Cerebellar nuclear complex (tissue), 1 donor: Measurements from ENCODE around the gene SIRT7.

Experiments
- DNase-seq, 2 experiments: peaks; one replicate each; lab custom pipeline; 2025; lab: John Stamatoyannopoulos, UW

The SIRT7 gene

DNA sequence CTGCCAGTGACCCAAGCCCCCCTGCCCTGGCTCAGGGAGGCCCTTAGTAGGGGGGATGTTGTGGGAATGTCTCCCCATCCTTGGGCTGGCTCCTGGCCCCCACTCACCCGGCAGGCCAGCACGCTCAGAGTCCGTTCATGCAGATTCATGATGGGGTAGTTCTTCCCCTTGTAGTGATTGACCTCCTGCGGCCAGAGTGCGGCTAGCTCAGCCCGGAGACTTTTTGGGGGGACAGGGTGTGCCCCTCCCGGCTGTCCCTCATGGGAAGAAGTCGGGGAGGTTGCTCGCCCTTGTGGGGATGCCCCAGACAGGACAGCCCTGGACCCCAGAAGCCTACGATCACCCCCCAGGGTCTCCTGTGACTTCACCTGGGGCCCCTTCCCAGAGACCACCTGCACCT is 12.0 kb downstream of the SIRT7 start:
- no peak for DNase-seq

DNA sequence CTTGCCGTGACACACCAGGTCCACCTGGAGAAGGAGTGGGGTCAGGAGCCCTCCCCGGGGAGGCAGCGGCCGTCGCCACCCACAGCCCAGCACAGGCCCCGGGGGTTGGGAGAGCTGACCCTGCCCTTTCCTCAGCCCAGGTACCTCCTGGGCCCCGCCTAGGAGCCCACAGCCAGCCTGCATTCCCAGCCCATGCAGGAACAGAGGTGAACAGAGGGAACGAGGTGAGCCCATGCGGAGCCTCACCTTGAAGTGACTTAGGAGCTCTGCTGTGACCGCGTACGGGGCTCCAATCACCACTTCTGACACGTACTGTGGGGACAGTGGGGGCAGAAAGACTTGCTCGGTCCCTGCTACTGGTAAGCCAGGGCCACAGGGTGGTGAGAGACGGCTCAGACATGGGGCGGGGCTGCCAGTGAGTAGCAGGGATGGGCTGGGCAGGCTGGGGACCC is 12.5 kb downstream of the SIRT7 start:
- DNase-seq, result no peak

DNA sequence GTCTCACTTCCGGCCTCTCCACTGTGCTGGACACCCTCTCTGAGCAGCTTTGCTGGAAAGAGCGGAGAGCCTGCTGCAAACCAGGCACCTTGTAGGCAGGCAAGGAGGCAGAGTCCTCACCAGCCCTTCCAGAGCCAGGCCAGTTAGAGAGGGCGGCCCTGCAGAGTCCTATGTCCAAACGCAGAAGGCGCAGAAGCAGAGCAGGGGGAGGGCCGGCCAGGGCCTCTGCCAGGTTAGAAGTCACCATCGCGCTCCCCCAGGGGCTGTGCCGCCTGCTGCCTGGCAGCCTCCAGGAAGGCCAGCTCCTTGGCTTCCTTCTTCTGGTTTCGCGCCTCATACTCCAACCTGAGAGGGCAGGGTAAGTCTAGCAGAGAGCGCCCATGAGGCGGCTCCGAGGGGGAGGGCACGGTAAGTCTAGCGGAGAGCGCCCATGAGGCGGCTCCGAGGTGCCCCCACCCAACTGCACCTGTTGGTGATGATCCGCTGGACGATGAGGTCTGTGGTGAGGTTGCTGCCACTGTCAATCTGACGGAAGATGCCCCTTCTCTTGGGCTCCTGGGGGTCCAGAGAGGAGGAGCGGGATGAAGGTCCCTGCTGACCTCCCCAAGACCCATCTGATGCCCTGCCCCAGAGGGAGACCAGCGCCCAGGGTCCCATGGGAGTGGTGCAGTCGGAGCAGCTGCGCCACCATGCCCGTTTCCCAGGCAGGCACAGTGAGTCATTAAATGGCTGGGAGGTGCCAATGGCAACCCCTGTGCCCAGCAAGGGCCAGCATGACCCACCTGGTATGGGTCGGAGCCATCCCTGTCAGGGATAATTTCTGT is 13.2 kb downstream of the SIRT7 start:
- no peak for DNase-seq

DNA sequence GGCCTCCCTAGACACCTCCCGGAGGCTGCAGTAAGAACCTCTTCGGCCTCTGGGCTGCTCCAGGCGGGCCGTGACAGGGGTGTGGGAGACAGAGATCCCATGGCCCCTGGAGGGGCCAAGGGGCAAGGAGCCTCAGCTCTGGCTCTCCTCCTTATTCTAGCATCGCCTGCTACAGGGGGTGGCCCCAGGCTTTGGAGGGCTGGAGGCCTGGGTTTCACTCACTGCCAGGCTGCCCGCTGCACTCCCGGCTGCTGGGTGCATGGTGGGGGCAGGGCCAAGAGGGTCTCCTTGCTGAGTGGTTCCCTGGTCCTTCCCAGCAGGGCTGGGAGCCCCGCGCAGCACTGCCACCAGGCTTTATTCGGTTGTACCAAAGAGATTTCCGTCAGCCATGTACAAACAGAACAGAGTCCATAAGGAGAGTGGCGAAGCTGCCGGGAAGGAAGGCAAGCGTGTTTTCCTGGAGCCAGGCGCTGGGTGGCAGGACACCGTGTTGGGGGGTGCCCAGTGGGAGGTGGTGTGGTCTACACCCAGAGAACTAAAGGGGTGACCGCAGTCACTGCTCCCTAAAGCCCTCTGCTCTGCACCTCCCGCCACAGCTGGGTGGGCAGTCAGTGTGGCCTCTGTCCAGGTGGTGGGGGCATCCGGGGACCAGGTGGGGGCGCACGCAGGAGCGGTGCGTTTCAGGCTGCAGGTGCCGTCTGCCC is 13.9 kb downstream of the SIRT7 start:
- no peak for DNase-seq

DNA sequence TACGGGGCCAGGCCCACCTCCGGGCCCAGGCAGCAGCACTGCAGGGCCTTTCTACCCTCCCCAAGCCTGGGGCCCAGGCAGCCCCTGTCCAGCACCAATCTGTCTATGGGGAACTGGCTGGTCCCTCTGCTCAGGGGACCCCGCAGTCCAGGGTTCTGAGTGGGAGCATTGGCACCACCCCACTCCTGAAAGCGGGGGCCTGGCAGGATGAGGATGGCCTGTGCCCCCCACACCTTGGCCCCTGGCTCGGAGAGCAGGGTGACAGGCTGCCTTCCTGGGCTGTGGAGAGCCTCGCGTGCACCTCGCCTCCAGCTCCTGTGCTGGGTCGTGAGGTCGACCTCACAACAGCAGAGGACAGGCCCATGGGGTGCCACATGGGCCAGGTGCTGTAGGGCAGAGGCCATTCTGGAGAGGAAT is 14.6 kb downstream of the SIRT7 start:
- no peak for DNase-seq

DNA sequence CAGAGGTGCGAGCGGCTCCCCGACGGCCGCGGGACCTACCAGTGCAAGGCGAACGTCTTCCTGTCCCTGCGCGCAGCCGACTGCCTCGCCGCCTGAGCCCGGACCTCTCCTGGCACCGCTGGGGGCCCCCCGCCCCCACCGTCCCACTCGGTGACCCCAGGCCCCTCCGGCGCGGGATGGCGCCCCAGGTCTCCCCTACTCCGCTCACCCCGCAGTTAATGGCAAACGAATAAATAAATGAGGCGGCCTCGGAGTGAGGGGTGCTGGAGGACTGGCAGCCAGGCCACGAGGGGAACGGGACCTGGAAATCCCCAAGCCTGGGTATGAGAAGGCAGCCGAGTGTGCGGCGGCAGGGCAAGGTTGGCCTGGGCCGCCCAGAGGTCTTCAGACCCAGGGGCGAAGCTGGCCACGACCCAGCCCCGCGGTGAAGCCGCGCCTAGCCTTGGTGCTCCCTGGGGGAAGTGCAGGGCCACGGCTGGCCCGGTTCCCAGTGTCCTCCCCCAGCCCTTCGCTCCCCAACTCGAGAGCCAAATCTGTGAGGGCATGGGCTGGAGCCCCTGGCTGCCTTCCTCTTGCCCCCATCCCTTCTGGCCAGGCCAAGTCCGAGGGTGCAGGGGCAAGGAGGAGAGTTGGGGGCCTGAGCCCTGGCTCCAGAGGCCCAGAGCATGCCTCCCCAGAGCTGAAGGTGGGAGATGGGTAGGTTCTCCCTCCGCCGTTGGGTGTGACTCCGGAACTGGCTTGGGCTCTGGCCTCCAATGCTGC is 15.1 kb downstream of the SIRT7 start:
- no peak for DNase-seq

DNA sequence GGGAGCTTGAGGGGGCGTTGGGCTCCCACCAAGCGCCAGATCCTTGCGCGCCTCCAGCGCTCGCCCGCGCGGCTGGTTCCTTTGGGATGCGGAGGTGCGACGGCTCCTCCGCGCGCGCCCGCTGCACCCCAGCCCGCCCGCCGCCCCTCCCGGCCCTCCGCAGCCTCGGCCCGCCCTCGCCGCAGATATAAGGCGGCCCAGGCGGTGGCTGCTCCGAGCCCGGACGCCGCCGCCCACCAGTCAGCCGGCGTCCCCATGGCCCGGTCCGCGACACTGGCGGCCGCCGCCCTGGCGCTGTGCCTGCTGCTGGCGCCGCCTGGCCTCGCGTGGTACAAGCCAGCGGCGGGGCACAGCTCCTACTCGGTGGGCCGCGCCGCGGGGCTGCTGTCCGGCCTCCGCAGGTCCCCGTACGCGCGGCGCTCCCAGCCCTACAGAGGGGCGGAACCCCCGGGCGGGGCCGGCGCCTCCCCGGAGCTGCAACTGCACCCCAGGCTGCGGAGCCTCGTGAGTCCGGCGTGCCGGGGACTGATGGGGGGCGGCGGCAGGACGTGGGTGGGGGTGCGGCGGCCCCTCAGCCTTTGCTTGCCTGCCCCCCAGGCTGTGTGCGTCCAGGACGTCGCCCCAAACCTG is 15.8 kb downstream of the SIRT7 start, which contains the start of gene NPB:
NPB (plus strand) TSS at position 216 of the 630 bp plus-strand sequence; CDS start at position 256, 40 bp downstream.
- no peak for DNase-seq

DNA sequence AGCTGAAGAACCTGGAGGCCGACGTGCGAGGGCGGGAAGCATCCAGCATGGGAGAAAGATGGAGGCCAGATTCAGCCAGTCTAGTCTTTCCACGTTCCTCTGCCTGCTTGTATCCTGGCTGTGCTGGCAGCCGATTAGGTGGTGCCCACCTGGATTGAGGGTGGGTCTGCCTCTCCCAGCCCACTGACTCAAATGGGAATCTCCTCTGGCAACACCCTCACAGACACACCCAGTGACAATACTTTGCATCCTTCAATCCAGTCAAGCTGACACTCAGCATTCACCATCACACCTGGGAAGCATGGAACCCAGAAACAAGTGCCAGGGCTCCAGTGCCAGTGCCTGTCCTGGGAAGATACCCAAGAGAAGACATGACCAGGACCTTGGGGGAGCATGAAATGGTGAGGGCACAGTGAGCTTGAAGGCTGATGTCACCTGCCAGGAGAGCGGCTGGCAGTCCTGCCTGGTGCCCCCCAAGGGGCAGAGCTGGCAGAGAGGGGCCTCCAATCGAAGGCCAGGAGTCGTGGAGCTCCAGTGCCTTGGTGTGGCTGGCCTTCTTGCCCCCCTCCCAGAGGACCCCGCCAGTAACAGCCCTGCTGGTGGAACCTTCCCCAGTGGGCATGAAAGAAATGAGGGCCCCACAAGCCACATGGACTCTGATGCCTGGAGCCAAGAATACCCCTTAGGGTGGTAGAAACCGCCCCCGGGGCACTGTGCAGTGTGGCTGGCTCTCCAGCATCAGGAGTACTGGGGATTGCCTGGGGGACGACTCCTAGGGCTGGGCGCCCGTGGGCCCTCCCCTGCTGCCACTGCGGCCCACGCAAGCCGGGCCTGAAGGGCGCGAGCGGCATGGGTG is 16.6 kb downstream of the SIRT7 start:
- no peak for DNase-seq

DNA sequence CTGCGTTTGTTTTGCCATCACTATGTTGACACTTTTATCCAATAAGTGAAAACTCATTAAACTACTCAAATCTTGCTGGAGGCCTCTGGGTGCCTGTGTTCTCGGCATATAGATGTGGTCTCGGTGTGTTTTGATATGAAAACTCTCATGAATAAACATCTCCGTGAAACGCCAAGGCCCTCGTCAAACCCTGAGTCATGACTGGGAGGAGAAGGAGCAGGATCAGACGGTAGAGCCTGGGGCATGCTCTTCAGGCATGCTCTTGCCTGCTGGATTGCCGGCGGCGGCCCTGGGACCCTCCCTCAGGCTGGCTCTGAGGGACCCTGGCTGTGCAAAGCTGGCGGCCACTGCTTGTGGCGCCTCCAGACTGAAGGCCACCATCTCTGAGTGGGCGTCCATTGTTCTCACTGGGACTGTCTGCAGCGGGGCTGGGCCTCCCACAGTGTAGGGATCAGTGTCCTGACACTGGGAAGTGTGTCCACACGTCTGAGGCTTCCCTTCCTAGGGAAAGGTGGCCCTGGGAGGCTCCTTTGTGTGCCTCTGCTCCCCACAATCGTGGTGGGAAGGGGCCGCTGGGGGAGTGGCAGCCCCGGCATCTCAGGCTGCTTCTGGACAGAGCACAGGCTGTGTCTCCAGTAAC is 17.7 kb downstream of the SIRT7 start:
- DNase-seq, result no peak

DNA sequence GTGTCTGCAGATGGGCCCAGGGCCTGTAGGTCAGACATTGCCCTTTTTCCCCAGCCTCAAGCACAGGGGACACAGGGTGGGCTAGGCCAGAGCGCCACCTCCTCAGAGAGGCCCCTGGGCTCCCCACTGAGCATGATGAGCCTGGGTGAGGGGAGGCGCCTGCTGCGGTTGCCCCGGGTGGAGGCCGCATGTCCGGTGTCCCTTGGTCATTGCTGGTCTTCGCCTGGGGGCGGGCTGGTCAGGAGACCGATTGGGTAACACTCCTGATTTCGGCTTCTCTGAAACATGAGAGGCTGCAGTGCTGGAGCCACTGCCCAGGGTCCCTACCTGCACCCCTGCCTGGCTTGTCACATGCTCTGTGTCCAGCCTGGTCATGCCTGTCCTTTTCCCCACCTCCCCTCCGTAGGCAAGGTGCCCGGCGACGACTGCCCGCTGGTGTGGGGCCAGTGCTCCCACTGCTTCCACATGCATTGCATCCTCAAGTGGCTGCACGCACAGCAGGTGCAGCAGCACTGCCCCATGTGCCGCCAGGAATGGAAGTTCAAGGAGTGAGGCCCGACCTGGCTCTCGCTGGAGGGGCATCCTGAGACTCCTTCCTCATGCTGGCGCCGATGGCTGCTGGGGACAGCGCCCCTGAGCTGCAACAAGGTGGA is 18.3 kb downstream of the SIRT7 start:
- DNase-seq, result no peak

DNA sequence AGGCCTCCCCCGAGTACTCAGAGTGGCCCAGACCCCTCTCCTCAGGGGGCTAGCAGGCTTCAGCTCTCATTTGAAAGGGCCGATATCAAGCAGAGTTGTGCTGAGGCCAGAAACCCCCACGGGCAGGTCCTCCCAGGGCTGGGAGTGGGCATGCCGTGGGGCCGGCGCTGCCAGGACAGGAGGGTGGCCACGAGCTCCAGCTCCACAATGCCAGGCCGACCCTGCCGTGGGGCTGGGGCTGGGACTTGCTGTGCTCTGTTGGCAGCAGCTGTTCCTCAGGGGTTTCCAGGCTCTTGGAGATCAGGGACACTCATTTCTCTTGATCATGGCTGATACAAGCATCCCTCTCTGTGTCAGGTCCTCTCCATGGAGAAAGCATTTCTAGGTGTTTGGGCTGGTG is 19.1 kb downstream of the SIRT7 start:
- DNase-seq, result no peak

DNA sequence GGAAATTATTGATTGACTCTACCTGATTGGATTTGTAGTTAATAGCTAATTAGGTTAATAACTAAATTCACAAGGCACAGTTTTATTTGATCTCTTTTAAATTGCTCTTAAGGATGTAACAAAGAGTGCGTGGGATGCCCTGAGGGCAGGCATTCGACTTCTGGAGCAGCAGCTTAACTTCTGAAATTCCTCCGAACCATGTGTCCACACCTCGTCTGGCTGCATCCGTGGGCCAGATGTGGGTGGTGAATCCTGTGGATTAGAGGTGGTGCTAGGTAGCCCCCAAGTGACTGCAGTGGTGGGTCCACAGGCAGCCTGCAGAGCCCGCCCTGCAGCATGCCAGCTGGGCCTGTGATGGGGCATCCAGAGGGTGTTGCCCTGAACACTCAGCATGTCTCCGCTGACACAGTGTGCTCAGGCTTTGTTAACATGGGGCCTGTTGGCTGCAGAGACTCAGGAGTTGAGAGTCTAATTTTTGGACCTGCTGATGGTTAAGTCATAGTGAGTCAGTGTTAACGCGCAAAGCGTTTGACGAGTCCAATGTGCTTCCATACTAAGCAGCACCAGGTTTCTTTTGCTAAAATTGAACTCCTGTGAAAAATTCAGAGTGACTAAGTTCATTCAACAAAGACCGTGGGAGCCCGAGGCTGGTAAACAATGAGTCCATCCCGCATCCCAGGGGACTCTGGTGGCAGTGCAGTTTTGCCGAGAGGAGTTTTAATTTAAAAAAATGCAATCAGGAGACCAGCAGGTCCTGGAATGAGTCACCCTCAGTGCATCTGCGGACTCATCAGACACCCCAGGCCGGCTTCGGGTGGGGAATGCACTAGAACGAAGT is 19.7 kb downstream of the SIRT7 start:
- no peak for DNase-seq

DNA sequence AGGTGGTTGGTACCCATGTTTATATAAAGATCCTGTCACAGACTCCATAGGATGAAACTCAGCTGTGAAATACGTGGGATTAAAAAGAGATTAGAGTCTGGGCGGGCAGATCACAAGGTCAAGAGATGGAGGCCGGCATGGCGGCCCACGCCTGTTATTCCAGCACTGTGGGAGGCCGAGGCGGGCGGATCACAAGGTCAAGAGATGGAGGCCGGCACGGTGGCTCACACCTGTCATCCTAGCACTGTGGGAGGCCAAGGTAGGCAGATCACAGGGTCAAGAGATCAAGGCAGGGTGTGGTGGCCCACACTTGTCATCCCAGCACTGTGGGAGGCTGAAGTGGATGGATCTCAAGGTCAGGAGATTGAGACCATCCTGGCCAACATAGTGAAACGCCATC is 22.6 kb downstream of the SIRT7 start:
- DNase-seq, result no peak

DNA sequence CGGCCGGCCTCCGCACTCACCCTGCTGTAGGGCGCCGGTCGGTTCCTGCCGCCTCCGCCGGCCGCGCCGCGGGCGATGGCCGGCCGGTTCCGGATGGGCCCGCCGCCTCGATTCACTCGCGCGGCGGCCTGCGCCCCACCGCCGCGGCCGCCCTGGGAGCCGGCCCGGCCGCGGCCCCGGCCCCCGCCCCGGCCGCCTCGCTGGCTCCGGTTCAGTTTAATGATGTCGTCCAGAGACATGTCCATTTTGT is 26.7 kb downstream of the SIRT7 start:
- DNase-seq, result no peak

DNA sequence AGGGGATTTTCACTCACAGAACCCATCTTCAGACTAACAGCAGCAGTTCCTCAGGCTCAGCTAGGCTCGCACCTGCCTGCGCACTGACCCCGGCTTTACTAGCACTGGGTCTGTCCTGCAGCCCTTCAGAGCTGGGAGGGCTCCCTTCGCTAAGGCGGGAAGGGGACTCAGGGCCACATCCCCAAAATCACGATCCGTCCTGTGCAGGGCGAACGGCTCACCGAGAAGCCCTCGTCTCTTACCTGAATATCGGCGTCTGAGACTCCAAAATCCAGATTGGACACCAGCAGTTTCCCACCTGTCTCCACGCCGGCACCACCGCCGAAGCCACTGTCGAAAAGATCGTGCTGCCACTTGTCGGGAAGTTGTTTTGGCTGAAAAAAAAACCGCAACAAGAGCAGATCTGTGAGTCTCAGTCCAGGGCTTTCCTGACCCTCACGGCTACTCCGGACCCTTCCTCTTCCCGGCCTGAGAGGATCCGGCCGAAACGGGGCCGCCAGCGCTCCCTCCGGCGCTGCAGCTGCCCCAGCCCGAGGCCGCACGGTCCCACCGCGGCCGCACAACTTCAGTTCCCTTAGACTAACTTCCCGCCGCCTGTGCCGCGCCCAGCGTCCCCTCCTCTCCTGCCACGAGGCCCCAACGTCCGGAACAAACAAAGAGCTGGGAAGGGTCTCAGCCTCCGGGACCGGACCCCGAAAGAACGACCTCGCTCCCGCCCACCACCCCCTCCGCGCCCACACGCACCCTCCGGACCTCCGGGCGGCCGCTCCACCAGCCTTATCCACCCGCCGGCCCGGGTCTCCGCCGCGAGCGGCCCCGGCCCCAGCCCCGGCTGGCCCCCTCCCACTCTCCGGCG is 27.3 kb downstream of the SIRT7 start:
- DNase-seq, result no peak

DNA sequence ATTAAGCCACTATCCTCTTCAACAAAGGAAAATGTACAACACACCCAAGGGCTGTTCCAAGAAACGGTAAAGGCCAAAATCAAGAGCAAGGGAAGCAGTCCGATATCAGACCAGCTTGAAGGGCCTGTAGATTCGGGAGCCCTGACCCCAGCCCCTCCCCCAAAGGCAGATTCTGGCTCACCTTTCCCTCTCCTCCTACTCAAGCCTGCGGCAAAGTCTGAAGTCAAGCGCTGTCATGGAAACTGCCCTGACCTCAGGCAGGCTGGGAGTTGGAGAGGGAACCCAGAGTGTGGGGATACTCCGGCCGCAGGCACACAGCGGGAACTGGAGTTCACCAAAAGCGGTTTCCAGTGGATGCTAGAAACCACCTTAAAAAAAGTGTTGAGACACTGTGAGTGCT is 28.4 kb downstream of the SIRT7 start:
- no peak for DNase-seq

DNA sequence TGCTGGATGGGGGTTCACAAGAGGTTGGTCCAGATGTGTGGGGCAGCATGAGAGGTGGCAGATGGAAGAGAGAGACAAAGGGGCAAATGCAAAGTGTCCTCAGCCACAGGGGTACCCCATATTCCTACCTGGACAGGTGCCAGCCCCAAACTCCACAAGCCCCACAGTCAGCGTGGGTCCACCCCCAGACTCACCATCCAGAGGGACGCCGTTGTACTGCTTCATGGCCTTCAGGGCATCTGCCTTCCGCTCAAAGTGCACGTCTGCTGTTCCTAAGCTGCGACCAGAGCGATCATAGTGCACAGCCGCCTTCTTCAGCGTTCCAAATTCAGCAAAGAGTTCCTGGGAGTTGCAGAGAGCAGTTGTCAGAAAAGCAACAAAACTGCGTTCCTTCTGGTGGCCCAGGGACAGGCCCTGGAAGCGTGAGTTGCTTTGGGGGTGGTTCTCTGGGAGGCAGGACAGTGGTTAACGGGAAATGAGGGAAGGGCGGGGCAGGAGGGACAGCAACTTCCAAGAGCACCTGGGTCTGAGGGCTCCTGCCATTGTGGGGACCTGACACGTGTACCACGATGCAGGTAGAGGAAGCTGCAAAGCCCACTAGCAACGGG is 28.9 kb downstream of the SIRT7 start:
- no peak for DNase-seq
